ENCODE results near the gene TARS3.
A peak's percentile ranks its signal among the peaks of the same experiment; 100 is the strongest.
"Not testable (repeated sequence)": the region's sequence is repeated elsewhere in the genome, so short reads cannot be mapped to it uniquely, and the experiment has no call there.

TARS3 gene

GRCh38 chr15:101652786-101653430 lies 71.4 kb downstream of the TARS3 start:
- DNase-seq = no peak

- DNase-seq = peak; percentile 92
These were observed 72.0 kb downstream of the TARS3 start, which contains the start of gene TM2D3 for GRCh38 chr15:101652098-101652785. TM2D3 (minus strand) TSS chr15:101652381; CDS start chr15:101652361, 20 bp downstream.

GRCh38 chr15:101651554-101652097 lies 72.6 kb downstream of the TARS3 start:
- DNase-seq = peak; percentile 26

- no peak for DNase-seq
These were observed 74.1 kb downstream of the TARS3 start for GRCh38 chr15:101650145-101650544.

GRCh38 chr15:101648356-101648755 lies 75.9 kb downstream of the TARS3 start:
- DNase-seq = no peak

GRCh38 chr15:101647251-101647650 lies 77.0 kb downstream of the TARS3 start:
- DNase-seq = no peak

- no peak for DNase-seq
These were observed 77.6 kb downstream of the TARS3 start for GRCh38 chr15:101646672-101647071.

- no peak for DNase-seq
These were observed 81.9 kb downstream of the TARS3 start for GRCh38 chr15:101642361-101642760.

- DNase-seq = peak; percentile 7
These were observed 82.4 kb downstream of the TARS3 start for GRCh38 chr15:101641894-101642293.

- DNase-seq = peak; percentile 54
These were observed 83.0 kb downstream of the TARS3 start for GRCh38 chr15:101641129-101641764.

- no peak for DNase-seq
These were observed 84.6 kb downstream of the TARS3 start for GRCh38 chr15:101639667-101640066.

- no peak for DNase-seq
These were observed 86.4 kb downstream of the TARS3 start for GRCh38 chr15:101637919-101638318.

GRCh38 chr15:101637516-101637915 lies 86.8 kb downstream of the TARS3 start:
- peak; percentile 43 for DNase-seq

GRCh38 chr15:101637038-101637437 lies 87.2 kb downstream of the TARS3 start:
- no peak for DNase-seq

GRCh38 chr15:101635944-101636727 lies 88.1 kb downstream of the TARS3 start:
- peak; percentile 49 for DNase-seq

GRCh38 chr15:101633356-101633755 lies 90.9 kb downstream of the TARS3 start:
- no peak for DNase-seq

GRCh38 chr15:101626729-101627128 lies 97.5 kb downstream of the TARS3 start:
- not testable (repeated sequence) for DNase-seq

- DNase-seq = no peak
These were observed 98.3 kb downstream of the TARS3 start for GRCh38 chr15:101625980-101626379.

GRCh38 chr15:101625184-101625583 lies 99.1 kb downstream of the TARS3 start:
- DNase-seq = no peak

- no peak for DNase-seq
These were observed 100.6 kb downstream of the TARS3 start for GRCh38 chr15:101623367-101624304.

GRCh38 chr15:101621961-101622360 lies 102.3 kb downstream of the TARS3 start:
- DNase-seq = no peak

GRCh38 chr15:101620671-101621070 lies 103.6 kb downstream of the TARS3 start:
- DNase-seq = no peak
